RWPE2 (cell line): Measurements from ENCODE around the gene FAF1.
A peak's percentile ranks its signal among the peaks of the same experiment; 100 is the strongest.
"Not testable (repeated sequence)": the region's sequence is repeated elsewhere in the genome, so short reads cannot be mapped to it uniquely, and the experiment has no call there.

Experiments
- ATAC-seq: fragments of 200-7000 bp; cut with Tn5 transposase; 3 replicates; pipeline ENCODE4 v1.9.1; 2021; ENCODE audit warnings: low read depth
- DNase-seq: peaks from one replicate; pipeline ENCODE4 v3.0.0-alpha.2; 2020; ENCODE audit warnings: low spot score
- H3K27ac ChIP-seq: fragments of 450-650 bp; 2 replicates; pipeline ENCODE4 v1.5.1; 2017; ENCODE audit warnings: mild to moderate bottlenecking; ENCODE audit not compliant: poor library complexity, severe bottlenecking
- H3K27me3 ChIP-seq: fragments of 250-450 bp; sonication (Bioruptor Pico); 2 replicates; pipeline ENCODE4 v1.5.1; 2021; ENCODE audit warnings: mild to moderate bottlenecking, moderate library complexity; ENCODE audit not compliant: insufficient read depth, poor library complexity, severe bottlenecking
- H3K36me3 ChIP-seq: fragments of 250-450 bp; sonication (Bioruptor Pico); 2 replicates; pipeline ENCODE4 v1.5.1; 2020; ENCODE audit warnings: low read depth, mild to moderate bottlenecking, moderate library complexity
- H3K4me1 ChIP-seq: fragments of 250-450 bp; sonication (Bioruptor Pico); 2 replicates; pipeline ENCODE4 v1.5.1; 2021; ENCODE audit warnings: mild to moderate bottlenecking, moderate library complexity; ENCODE audit not compliant: insufficient read depth, poor library complexity, severe bottlenecking
- H3K4me3 ChIP-seq: fragments of 250-450 bp; sonication (Bioruptor Pico); 2 replicates; pipeline ENCODE4 v1.5.1; 2021; ENCODE audit warnings: mild to moderate bottlenecking, moderate library complexity; ENCODE audit not compliant: severe bottlenecking
- H3K9me3 ChIP-seq: fragments of 250-450 bp; sonication (Bioruptor Pico); 2 replicates; pipeline ENCODE4 v1.5.1; 2021; ENCODE audit warnings: mild to moderate bottlenecking, moderate library complexity; ENCODE audit not compliant: severe bottlenecking
- TF ChIP-seq, protein P1 (sequence below): fragments of 450-650 bp; IDR thresholded peaks from one replicate; pipeline ENCODE4 v1.5.1; 2017; ENCODE audit warnings: mild to moderate bottlenecking, moderate library complexity; ENCODE audit not compliant: poor library complexity, severe bottlenecking

Gene FAF1

DNA sequence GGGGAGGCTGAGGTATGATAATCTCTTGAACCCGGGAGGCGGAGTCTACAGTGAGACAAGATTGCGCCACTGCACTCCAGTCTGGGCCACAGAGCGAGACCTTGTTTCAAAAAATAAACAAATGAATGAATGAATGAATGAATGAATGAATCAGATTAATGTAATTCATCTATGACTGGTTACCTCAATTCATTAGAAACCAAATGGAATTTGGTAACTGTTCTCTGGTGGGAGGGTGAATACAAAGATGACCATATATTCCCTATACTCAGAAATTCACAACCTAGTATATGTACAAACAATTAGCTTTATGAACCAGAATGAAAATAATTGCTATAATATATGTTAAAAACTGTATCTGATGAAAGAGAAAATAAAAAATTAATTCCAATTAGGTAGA is 80.9 kb downstream of the FAF1 start:
- TF ChIP-seq, protein P1, sequence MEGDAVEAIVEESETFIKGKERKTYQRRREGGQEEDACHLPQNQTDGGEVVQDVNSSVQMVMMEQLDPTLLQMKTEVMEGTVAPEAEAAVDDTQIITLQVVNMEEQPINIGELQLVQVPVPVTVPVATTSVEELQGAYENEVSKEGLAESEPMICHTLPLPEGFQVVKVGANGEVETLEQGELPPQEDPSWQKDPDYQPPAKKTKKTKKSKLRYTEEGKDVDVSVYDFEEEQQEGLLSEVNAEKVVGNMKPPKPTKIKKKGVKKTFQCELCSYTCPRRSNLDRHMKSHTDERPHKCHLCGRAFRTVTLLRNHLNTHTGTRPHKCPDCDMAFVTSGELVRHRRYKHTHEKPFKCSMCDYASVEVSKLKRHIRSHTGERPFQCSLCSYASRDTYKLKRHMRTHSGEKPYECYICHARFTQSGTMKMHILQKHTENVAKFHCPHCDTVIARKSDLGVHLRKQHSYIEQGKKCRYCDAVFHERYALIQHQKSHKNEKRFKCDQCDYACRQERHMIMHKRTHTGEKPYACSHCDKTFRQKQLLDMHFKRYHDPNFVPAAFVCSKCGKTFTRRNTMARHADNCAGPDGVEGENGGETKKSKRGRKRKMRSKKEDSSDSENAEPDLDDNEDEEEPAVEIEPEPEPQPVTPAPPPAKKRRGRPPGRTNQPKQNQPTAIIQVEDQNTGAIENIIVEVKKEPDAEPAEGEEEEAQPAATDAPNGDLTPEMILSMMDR = no peak
- Histone ChIP-seq H3K4me1 (no peaks in the 10 kb centered on the region), H3K9me3 (no peaks in the 10 kb centered on the region), H3K36me3 (no peaks in the 10 kb centered on the region), H3K4me3 (no peak overlapping the region), H3K27ac (no peak overlapping the region), H3K27me3 (no peaks in the 10 kb centered on the region)
- DNase-seq (no peak), ATAC-seq (no peak)

DNA sequence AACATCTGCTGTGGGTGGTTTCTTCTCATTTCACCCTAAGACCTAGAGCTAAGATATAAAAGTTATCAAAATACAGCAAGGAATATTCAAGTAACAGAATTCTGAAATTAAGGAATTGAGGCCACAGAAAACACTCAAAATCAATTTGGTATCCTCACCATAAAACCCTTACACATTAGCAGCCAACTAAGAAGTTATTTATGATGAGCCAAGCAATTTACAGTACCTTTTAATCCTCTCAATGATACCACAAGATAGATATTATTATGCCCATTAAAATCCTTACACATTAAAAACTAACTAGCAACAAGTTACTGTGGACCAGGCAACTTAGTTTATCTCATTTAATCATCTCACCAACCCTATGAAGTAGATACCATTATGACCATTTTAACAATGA is 81.6 kb downstream of the FAF1 start:
- Histone ChIP-seq H3K4me3 (no peak overlapping the region), H3K36me3 (no peaks in the 10 kb centered on the region), H3K9me3 (no peaks in the 10 kb centered on the region), H3K27ac (no peak overlapping the region), H3K27me3 (no peaks in the 10 kb centered on the region), H3K4me1 (no peaks in the 10 kb centered on the region)
- DNase-seq = no peak
- TF ChIP-seq, protein P1 = no peak
- ATAC-seq = no peak

DNA sequence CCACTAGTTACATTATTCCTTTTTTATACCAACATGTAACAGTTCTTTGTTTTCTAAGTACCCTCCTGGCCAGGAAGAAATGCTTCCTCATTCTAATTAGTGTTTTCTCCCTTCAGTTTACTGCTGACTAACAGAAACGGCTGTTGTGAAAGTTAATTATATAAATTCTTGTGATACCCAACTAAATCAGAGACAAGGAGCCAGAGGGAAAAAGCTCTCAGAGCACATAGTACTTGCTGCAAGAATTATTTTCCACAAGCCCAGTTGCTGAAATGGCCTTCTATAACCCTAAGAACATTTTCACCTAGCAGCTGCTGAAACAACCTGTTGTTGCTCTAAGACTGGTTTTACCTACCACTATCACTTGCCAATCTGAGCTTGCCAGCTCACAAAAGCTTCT is 82.4 kb downstream of the FAF1 start:
- Histone ChIP-seq H3K27ac (no peak overlapping the region), H3K4me3 (no peak overlapping the region)
- TF ChIP-seq, protein P1 = no peak

DNA sequence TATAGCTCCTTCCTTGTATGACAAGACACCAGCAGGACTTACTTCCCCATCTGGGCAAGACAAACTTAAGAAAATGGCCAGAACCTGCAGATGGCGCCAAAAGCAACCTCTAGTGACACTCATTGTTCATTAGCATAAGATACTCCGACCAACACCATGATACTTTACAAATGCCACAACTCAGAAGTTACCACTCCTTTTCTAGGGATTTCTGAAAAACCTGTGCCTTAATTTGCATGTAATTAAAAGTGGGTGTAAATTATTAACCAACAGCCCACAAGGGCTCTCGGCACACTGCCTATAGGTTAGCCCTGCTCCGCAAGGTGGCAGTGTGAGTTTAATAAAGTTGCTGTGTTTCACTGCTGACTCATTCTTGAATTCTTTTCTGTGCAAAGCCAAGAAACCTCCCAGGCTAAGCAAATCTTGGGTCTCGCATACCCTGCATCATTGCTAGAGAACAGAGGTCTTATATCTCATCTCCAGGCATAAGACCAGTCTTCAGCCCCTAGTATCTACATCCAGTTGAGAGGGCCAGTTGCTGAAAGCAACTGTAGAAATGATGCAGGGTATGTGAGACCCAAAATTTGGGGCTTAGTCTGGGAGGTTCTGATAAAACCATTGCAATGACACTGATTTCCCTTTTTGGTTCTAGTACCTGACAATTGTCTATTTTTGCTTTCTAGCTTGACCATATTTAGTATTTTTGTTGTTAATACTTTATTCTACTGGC is 86.4 kb downstream of the FAF1 start:
- DNase-seq = no peak
- peak overlapping the region; percentile 8 for H3K4me3 ChIP-seq
- no peaks in the 10 kb centered on the region for H3K4me1 ChIP-seq
- peak; percentile 62; the same call in 2 of the 3 replicates for ATAC-seq
- H3K36me3 ChIP-seq = peaks cover 4% of the 10 kb centered on the region; the same call in 1 of the 2 replicates
- no peaks in the 10 kb centered on the region for H3K27me3 ChIP-seq
- H3K27ac ChIP-seq = no peak overlapping the region
- no peaks in the 10 kb centered on the region for H3K9me3 ChIP-seq
- TF ChIP-seq, protein P1 = peak; percentile 74

More for the DNA sequence above, 82.4 kb downstream of the FAF1 start:
- Histone ChIP-seq H3K4me1 (no peaks in the 10 kb centered on the region), H3K27me3 (no peaks in the 10 kb centered on the region), H3K36me3 (no peaks in the 10 kb centered on the region), H3K9me3 (no peaks in the 10 kb centered on the region)
- DNase-seq (no peak), ATAC-seq (no peak)

DNA sequence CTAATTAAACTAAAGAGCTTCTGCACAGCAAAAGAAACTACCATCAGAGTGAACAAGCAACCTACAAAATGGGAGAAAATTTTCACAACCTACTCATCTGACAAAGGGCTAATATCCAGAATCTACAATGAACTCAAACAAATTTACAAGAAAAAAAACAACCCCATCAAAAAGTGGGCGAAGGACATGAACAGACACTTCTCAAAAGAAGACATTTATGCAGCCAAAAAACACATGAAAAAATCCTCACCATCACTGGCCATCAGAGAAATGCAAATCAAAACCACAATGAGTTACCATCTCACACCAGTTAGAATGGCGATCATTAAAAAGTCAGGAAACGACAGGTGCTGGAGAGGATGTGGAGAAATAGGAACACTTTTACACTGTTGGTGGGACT is 95.2 kb downstream of the FAF1 start:
- H3K4me3 ChIP-seq, H3K36me3 ChIP-seq, H3K9me3 ChIP-seq, H3K27ac ChIP-seq, H3K4me1 ChIP-seq, H3K27me3 ChIP-seq, DNase-seq, ATAC-seq: not testable (repeated sequence)
